ENCODE data around the gene IGFBP3.

DNA sequence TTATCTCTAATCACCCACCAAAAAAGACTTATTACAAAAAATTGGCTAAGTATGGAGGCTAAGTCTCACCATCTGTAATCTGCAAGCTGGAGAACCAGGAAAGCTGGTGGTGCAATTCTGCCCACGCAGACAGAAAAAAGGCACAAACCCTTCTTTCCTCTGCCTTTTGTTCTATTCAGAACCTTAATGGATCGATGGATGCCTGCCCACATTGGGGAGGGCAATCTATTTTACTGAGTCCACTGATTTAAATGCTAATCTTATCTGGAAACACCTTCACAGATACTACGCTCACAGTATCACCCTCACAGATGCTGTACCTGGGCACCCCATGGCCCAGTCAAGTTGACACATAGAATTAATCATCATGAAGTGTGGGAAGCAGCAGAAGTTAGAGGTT, 10.2 kb downstream of the IGFBP3 start:
- TF ChIP-seq, protein P1, sequence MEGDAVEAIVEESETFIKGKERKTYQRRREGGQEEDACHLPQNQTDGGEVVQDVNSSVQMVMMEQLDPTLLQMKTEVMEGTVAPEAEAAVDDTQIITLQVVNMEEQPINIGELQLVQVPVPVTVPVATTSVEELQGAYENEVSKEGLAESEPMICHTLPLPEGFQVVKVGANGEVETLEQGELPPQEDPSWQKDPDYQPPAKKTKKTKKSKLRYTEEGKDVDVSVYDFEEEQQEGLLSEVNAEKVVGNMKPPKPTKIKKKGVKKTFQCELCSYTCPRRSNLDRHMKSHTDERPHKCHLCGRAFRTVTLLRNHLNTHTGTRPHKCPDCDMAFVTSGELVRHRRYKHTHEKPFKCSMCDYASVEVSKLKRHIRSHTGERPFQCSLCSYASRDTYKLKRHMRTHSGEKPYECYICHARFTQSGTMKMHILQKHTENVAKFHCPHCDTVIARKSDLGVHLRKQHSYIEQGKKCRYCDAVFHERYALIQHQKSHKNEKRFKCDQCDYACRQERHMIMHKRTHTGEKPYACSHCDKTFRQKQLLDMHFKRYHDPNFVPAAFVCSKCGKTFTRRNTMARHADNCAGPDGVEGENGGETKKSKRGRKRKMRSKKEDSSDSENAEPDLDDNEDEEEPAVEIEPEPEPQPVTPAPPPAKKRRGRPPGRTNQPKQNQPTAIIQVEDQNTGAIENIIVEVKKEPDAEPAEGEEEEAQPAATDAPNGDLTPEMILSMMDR (conservative IDR thresholded peaks at IDR 0.05), result no peak
- TF ChIP-seq EZH2 (IDR thresholded peaks at IDR 0.05; ENCODE audit: low read depth), result no peak
